GM12864 (cell line): ENCODE measurements around the gene IPO9.

Source experiments
- DNase-seq: peaks from one replicate; pipeline ENCODE4 v3.0.0-alpha.2; 2011; ENCODE audit warnings: low read depth
- H3K4me3 ChIP-seq: 2 replicates; pipeline ENCODE4 v1.5.1; 2011; ENCODE audit warnings: mild to moderate bottlenecking, low read depth, low read length, control low read depth
- TF ChIP-seq, protein P1 (sequence below): IDR thresholded peaks from 2 replicates; pipeline ENCODE4 v1.5.1; 2011; ENCODE audit warnings: low read depth, mild to moderate bottlenecking, moderate library complexity, low read length, control low read depth, inconsistent platforms; ENCODE audit errors: missing control alignments

The IPO9 gene

GRCh38 chr1:201828820-201829774, at the start of gene IPO9:
TSS of gene IPO9 (plus strand) at chr1:201829157. CDS start at chr1:201829210, 53 bp downstream.
- H3K4me3 ChIP-seq = peak within 1 kb of the TSS; percentile 100
- TF ChIP-seq, protein P1, sequence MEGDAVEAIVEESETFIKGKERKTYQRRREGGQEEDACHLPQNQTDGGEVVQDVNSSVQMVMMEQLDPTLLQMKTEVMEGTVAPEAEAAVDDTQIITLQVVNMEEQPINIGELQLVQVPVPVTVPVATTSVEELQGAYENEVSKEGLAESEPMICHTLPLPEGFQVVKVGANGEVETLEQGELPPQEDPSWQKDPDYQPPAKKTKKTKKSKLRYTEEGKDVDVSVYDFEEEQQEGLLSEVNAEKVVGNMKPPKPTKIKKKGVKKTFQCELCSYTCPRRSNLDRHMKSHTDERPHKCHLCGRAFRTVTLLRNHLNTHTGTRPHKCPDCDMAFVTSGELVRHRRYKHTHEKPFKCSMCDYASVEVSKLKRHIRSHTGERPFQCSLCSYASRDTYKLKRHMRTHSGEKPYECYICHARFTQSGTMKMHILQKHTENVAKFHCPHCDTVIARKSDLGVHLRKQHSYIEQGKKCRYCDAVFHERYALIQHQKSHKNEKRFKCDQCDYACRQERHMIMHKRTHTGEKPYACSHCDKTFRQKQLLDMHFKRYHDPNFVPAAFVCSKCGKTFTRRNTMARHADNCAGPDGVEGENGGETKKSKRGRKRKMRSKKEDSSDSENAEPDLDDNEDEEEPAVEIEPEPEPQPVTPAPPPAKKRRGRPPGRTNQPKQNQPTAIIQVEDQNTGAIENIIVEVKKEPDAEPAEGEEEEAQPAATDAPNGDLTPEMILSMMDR = peak; percentile 93
- peak; percentile 80 for DNase-seq

DNA sequence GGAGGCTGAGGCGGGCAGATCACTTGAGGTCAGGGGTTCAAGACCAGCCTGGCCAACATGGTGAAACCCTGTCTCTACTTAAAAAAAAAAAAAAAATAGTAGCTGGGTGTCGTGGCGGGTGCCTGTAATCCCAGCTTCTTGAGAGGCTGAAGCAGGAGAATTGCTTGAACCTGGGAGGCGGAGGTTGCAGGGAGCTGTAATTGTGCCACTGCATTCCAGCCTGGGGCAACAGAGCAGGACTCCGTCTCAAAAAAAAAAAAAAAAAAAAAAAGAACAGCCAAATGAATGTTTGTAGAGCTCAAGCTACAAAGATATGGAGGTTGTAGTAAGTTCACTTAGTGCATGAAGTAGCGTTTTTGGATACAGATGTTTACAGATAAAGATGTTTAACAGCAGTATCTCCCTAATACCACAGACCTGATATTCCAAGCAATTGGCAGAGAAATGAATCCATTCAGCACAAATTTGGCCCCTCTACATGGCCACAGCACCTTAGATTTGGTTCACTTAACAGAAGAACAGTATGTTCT, 49.5 kb upstream of the IPO9 start:
- H3K4me3 ChIP-seq = no peak overlapping the region
- TF ChIP-seq, protein P1 = no peak
- DNase-seq = no peak

DNA sequence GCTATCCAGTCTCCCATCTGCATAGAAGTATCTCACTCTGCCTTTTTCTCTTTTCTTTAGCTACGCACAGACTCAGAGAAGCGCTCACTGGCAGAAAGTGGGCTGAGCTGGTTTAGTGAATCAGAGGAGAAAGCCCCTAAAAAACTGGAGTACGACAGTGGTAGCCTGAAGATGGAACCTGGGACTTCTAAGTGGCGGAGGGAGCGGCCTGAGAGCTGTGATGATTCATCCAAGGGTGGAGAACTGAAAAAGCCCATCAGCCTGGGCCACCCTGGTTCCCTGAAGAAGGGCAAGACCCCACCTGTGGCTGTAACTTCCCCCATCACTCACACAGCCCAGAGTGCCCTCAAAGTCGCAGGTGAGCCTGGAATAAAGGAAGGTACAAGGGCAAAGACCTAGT, 48.0 kb upstream of the IPO9 start:
- no peak for DNase-seq
- no peak overlapping the region for H3K4me3 ChIP-seq
- TF ChIP-seq, protein P1 = no peak

DNA sequence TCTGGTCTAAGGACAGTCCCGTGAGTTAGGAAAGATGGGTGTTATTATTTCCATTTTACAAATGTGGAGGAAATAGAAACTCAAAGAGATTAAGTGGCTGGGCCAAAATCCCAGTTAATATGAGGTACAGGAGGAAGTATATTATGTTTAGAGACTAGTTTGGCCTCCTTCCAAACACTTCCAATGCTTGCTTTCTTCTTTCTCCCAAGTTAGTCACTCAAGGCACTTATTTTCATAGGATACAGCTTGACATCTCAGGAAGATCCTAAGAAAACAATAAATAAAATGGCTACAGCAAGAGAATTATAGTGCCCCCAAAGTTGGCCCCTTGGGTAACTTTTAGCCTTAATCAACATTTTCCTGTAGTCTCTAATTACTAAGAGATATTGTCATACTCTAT, 47.5 kb upstream of the IPO9 start:
- DNase-seq = no peak

GRCh38 chr1:201782353-201782752, 46.6 kb upstream of the IPO9 start:
- no peak overlapping the region for H3K4me3 ChIP-seq
- no peak for DNase-seq
- TF ChIP-seq, protein P1 = no peak

More for the DNA sequence above, 47.5 kb upstream of the IPO9 start:
- H3K4me3 ChIP-seq = no peak overlapping the region
- TF ChIP-seq, protein P1 = no peak

GRCh38 chr1:201783058-201783457, 45.9 kb upstream of the IPO9 start:
- no peak for DNase-seq
- no peak overlapping the region for H3K4me3 ChIP-seq
- TF ChIP-seq, protein P1 = no peak

- no peak overlapping the region for H3K4me3 ChIP-seq
- TF ChIP-seq, protein P1 = peak; percentile 9
- DNase-seq = no peak
Measured at GRCh38 chr1:201783572-201783971, 45.4 kb upstream of the IPO9 start.
